WTC11 (cell line): ENCODE measurements around the gene GP2. TPM values are rescaled to one million over a fixed set of nuclear protein-coding genes. Genes with fewer than 3 reads are reported as not detected.

Experiments used
- ATAC-seq: fragments of 200-7000 bp; cut with Tn5 transposase; 2 replicates; pipeline ENCODE4 v1.10.0; 2021; ENCODE audit warnings: mild to moderate bottlenecking, moderate library complexity
- CTCF ChIA-PET: fragments of 300-600 bp; sonication (Branson Sonifier 250); formaldehyde crosslinking; loops from one replicate; lab custom pipeline; 2021; ENCODE audit warnings: antibody characterized with exemption; lab: Charles Lee
- POLR2A ChIA-PET: fragments of 350-600 bp; sonication (Branson Sonifier 250); formaldehyde crosslinking; loops from one replicate; lab custom pipeline; 2021; ENCODE audit warnings: antibody characterized with exemption; lab: Charles Lee
- DNase-seq: peaks from one replicate; pipeline ENCODE4 v3.0.0; 2021; ENCODE audit warnings: low spot score
- H3K27ac Mint-ChIP-seq: 2 replicates; pipeline ENCODE4 v1.8.0; 2021; ENCODE audit warnings: mixed read lengths
- H3K27me3 Mint-ChIP-seq: 2 replicates; pipeline ENCODE4 v1.8.0; 2021; ENCODE audit warnings: low read depth, mild to moderate bottlenecking, moderate library complexity, mixed read lengths
- H3K36me3 Mint-ChIP-seq: 2 replicates; pipeline ENCODE4 v1.8.0; 2021; ENCODE audit warnings: mixed read lengths
- H3K4me1 Mint-ChIP-seq: 2 replicates; pipeline ENCODE4 v1.8.0; 2022; ENCODE audit warnings: mixed read lengths
- H3K4me3 Mint-ChIP-seq: 2 replicates; pipeline ENCODE4 v1.8.0; 2021; ENCODE audit warnings: mild to moderate bottlenecking, moderate library complexity, mixed read lengths
- H3K9me3 Mint-ChIP-seq: 2 replicates; pipeline ENCODE4 v1.8.0; 2021; ENCODE audit warnings: mixed read lengths
- AFF4 ChIP-seq: sonication (generic); formaldehyde crosslinking; IDR thresholded peaks from 2 replicates; pipeline ENCODE4 v1.8.1; 2023; ENCODE audit warnings: mild to moderate bottlenecking, missing genetic modification reagents, borderline replicate concordance
- CDX4 ChIP-seq: fragments of 250-450 bp; sonication (Bioruptor Pico); IDR thresholded peaks from 2 replicates; pipeline ENCODE4 v1.9.0; 2021; ENCODE audit warnings: moderate library complexity, mild to moderate bottlenecking, inconsistent platforms, borderline replicate concordance
- CREM ChIP-seq: sonication (generic); formaldehyde crosslinking; IDR thresholded peaks from 2 replicates; pipeline ENCODE4 v1.8.1; 2022; ENCODE audit warnings: mild to moderate bottlenecking, missing genetic modification reagents, moderate library complexity
- E2F4 ChIP-seq: sonication (generic); formaldehyde crosslinking; IDR thresholded peaks from 2 replicates; pipeline ENCODE4 v1.8.1; 2022; ENCODE audit warnings: low read depth, mild to moderate bottlenecking, moderate library complexity, missing genetic modification reagents, borderline replicate concordance
- EMX1 ChIP-seq: fragments of 250-450 bp; sonication (Bioruptor Pico); IDR thresholded peaks from 2 replicates; pipeline ENCODE4 v1.8.0; 2021; ENCODE audit warnings: mild to moderate bottlenecking
- GABPB1 ChIP-seq: sonication (generic); formaldehyde crosslinking; IDR thresholded peaks from 2 replicates; pipeline ENCODE4 v1.8.1; 2023; ENCODE audit warnings: mild to moderate bottlenecking, missing genetic modification reagents
- GRHL2 ChIP-seq: fragments of 250-450 bp; sonication (Bioruptor Pico); IDR thresholded peaks from 2 replicates; pipeline ENCODE4 v1.8.0; 2022; ENCODE audit warnings: mild to moderate bottlenecking, moderate library complexity; ENCODE audit not compliant: insufficient replicate concordance, severe bottlenecking
- HMGA2 ChIP-seq: fragments of 250-450 bp; sonication (Bioruptor Pico); IDR thresholded peaks from 2 replicates; pipeline ENCODE4 v1.4.0; 2021; ENCODE audit warnings: mild to moderate bottlenecking, moderate library complexity
- JUN ChIP-seq: sonication (generic); formaldehyde crosslinking; IDR thresholded peaks from 2 replicates; pipeline ENCODE4 v1.8.0; 2023; ENCODE audit warnings: mild to moderate bottlenecking, missing genetic modification reagents
- MAX ChIP-seq: sonication (generic); formaldehyde crosslinking; IDR thresholded peaks from 2 replicates; pipeline ENCODE4 v1.8.0; 2022; ENCODE audit warnings: mild to moderate bottlenecking, missing genetic modification reagents
- MLX ChIP-seq: sonication (generic); formaldehyde crosslinking; IDR thresholded peaks from 2 replicates; pipeline ENCODE4 v1.8.1; 2023; ENCODE audit warnings: mild to moderate bottlenecking, missing genetic modification reagents, moderate library complexity
- NFE2L1 ChIP-seq: sonication (generic); formaldehyde crosslinking; IDR thresholded peaks from 2 replicates; pipeline ENCODE4 v1.8.1; 2023; ENCODE audit warnings: missing genetic modification reagents
- OVOL2 ChIP-seq: fragments of 250-450 bp; sonication (Bioruptor Pico); IDR thresholded peaks from 2 replicates; pipeline ENCODE4 v1.9.0; 2021; ENCODE audit warnings: mild to moderate bottlenecking, borderline replicate concordance
- PREB ChIP-seq: sonication (generic); formaldehyde crosslinking; IDR thresholded peaks from 2 replicates; pipeline ENCODE4 v1.8.1; 2022; ENCODE audit warnings: mild to moderate bottlenecking, missing genetic modification reagents, moderate library complexity, borderline replicate concordance
- RELA ChIP-seq: sonication (generic); formaldehyde crosslinking; IDR thresholded peaks from 2 replicates; pipeline ENCODE4 v1.8.1; 2022; ENCODE audit warnings: missing genetic modification reagents, mild to moderate bottlenecking, borderline replicate concordance
- RORB ChIP-seq: fragments of 250-450 bp; sonication (Bioruptor Pico); IDR thresholded peaks from 2 replicates; pipeline ENCODE4 v1.9.0; 2021; ENCODE audit warnings: mild to moderate bottlenecking
- SOX15 ChIP-seq: fragments of 250-450 bp; sonication (Bioruptor Pico); IDR thresholded peaks from 2 replicates; pipeline ENCODE4 v1.9.0; 2021; ENCODE audit warnings: mild to moderate bottlenecking
- SP1 ChIP-seq: sonication (generic); formaldehyde crosslinking; conservative IDR thresholded peaks from 2 replicates; pipeline ENCODE4 v1.8.1; 2022; ENCODE audit warnings: missing genetic modification reagents
- TEAD1 ChIP-seq: sonication (generic); formaldehyde crosslinking; IDR thresholded peaks from 2 replicates; pipeline ENCODE4 v1.8.0; 2022; ENCODE audit warnings: mild to moderate bottlenecking, missing genetic modification reagents
- ZBTB43 ChIP-seq: sonication (generic); formaldehyde crosslinking; IDR thresholded peaks from 2 replicates; pipeline ENCODE4 v1.8.1; 2023; ENCODE audit warnings: mild to moderate bottlenecking, missing genetic modification reagents
- ZNF317 ChIP-seq: sonication (generic); formaldehyde crosslinking; IDR thresholded peaks from 2 replicates; pipeline ENCODE4 v1.8.1; 2023; ENCODE audit warnings: low read depth, mild to moderate bottlenecking, moderate library complexity, missing genetic modification reagents, borderline replicate concordance
- ZSCAN18 ChIP-seq: fragments of 250-450 bp; sonication (Bioruptor Pico); IDR thresholded peaks from 2 replicates; pipeline ENCODE4 v2.1.2; 2022; ENCODE audit warnings: mild to moderate bottlenecking, moderate library complexity
- total RNA-seq: library from RNA; stranded (reverse); gene quantifications from 3 replicates; pipeline ENCODE4 v1.2.3, GENCODE V29; 2021

The GP2 gene
- total RNA-seq, 1 experiment from 2014 or later: 6.6 TPM

GRCh38 chr16:20334396-20334795 lies 7.1 kb upstream of the GP2 start:
- Mint-ChIP-seq H3K4me3 (no peak overlapping the region), H3K4me1 (peaks cover 13% of the 10 kb centered on the region), H3K27me3 (no peaks in the 10 kb centered on the region), H3K27ac (no peak overlapping the region), H3K36me3 (no peaks in the 10 kb centered on the region), H3K9me3 (no peaks in the 10 kb centered on the region)
- DNase-seq: no peak
- TF ChIP-seq ZSCAN18 (no peak), NFE2L1 (CRISPR knock-in tag) (no peak), CDX4 (CRISPR knock-in tag) (no peak), ZBTB43 (CRISPR knock-in tag) (no peak), EMX1 (no peak), ZNF317 (CRISPR knock-in tag) (no peak), GABPB1 (CRISPR knock-in tag) (no peak), JUN (CRISPR knock-in tag) (no peak), GRHL2 (CRISPR knock-in tag) (no peak), MLX (no peak), OVOL2 (CRISPR knock-in tag) (no peak), PREB (CRISPR knock-in tag) (no peak), SOX15 (CRISPR knock-in tag) (no peak), SP1 (CRISPR knock-in tag) (no peak)
- POLR2A ChIA-PET: interaction anchor here (0.7 kb wide), 1 partner anchor 48 kb away, joined by 4 read pairs; no protein-coding TSS in a partner anchor
- CTCF ChIA-PET: interaction anchor here (0.6 to 2.8 kb wide), 8 partner anchors 15 to 948 kb away, joined by 3 to 16 read pairs (median 4); no protein-coding TSS in a partner anchor
- no peak for ATAC-seq

GRCh38 chr16:20333120-20333519 lies 5.8 kb upstream of the GP2 start:
- no peaks in the 10 kb centered on the region for H3K27me3 Mint-ChIP-seq
- H3K27ac Mint-ChIP-seq: no peak overlapping the region
- no peaks in the 10 kb centered on the region for H3K9me3 Mint-ChIP-seq
- CTCF ChIA-PET: interaction anchor here (0.5 to 1.4 kb wide), 6 partner anchors 41 to 738 kb away, joined by 3 to 5 read pairs (median 3); no protein-coding TSS in a partner anchor
- no peaks in the 10 kb centered on the region for H3K36me3 Mint-ChIP-seq
- no peak overlapping the region for H3K4me3 Mint-ChIP-seq
- no peak for DNase-seq
- peaks cover 8% of the 10 kb centered on the region; the same call in 1 of the 2 replicates for H3K4me1 Mint-ChIP-seq
- POLR2A ChIA-PET: interaction anchor here (0.6 kb wide), 1 partner anchor 1269 kb away, joined by 3 read pairs; no protein-coding TSS in a partner anchor
- ATAC-seq: no peak
- TF ChIP-seq MAX (CRISPR knock-in tag) (no peak), SP1 (CRISPR knock-in tag) (no peak), CDX4 (CRISPR knock-in tag) (no peak), E2F4 (CRISPR knock-in tag) (no peak), CREM (CRISPR knock-in tag) (no peak), AFF4 (CRISPR knock-in tag) (no peak), RORB (CRISPR knock-in tag) (no peak), TEAD1 (CRISPR knock-in tag) (no peak), HMGA2 (CRISPR knock-in tag) (no peak), RELA (CRISPR knock-in tag) (no peak)
